Peyer's patch (tissue), 4 donors: ENCODE results near the gene LGALS7.

Experiments
- CTCF ChIP-seq, 6 experiments: fragments of 450-650 bp in 4 of 6; fragments of 200-600 bp in 2 of 6; sonication (generic) in 1 of 6; IDR thresholded peaks; one replicate each; pipeline ENCODE4 v1.5.1; 2017 to 2019; ENCODE audit warnings: antibody characterized with exemption in 6 of 6, mild to moderate bottlenecking in 3 of 6, moderate library complexity in 1 of 6
- POLR2A ChIP-seq, 2 donors: fragments of 450-650 bp; IDR thresholded peaks; one replicate each; pipeline ENCODE4 v1.5.1; 2017; ENCODE audit warnings: antibody characterized with exemption in 2 of 2, mild to moderate bottlenecking in 2 of 2, moderate library complexity in 2 of 2

- TF ChIP-seq CTCF (IDR thresholded peaks at IDR 0.05) (no peak), POLR2A (IDR thresholded peaks at IDR 0.05) (no peak)
Measured at GRCh38 chr19:38726284-38726673, 47.0 kb downstream of the LGALS7 start.
